Astrocyte of the hippocampus (primary cell): ENCODE measurements around the gene BICC1.

Experiments used
- DNase-seq: peaks from one replicate; pipeline ENCODE4 v3.0.0; 2011; ENCODE audit warnings: low read depth, low spot score

Gene BICC1

GRCh38 chr10:58704671-58705141, 192.0 kb downstream of the BICC1 start:
- peak; percentile 81 for DNase-seq

GRCh38 chr10:58706836-58707235, 194.2 kb downstream of the BICC1 start:
- no peak for DNase-seq

GRCh38 chr10:58712141-58712540, 199.5 kb downstream of the BICC1 start:
- DNase-seq: no peak

- DNase-seq: no peak
These were observed 200.3 kb downstream of the BICC1 start for GRCh38 chr10:58712982-58713381.

- DNase-seq: peak; percentile 38
These were observed 201.7 kb downstream of the BICC1 start for GRCh38 chr10:58714409-58714808.

- no peak for DNase-seq
These were observed 202.4 kb downstream of the BICC1 start for GRCh38 chr10:58715061-58715460.

GRCh38 chr10:58718596-58718995, 205.9 kb downstream of the BICC1 start:
- no peak for DNase-seq

GRCh38 chr10:58721601-58722281, 209.1 kb downstream of the BICC1 start:
- DNase-seq: peak; percentile 24

- no peak for DNase-seq
These were observed 210.5 kb downstream of the BICC1 start for GRCh38 chr10:58723186-58723585.

- DNase-seq: no peak
These were observed 211.3 kb downstream of the BICC1 start for GRCh38 chr10:58723966-58724365.

GRCh38 chr10:58724781-58725180, 212.1 kb downstream of the BICC1 start:
- no peak for DNase-seq

GRCh38 chr10:58725901-58726300, 213.2 kb downstream of the BICC1 start:
- DNase-seq: no peak

GRCh38 chr10:58727633-58728032, 215.0 kb downstream of the BICC1 start:
- DNase-seq: no peak

GRCh38 chr10:58731276-58731675, 218.6 kb downstream of the BICC1 start:
- no peak for DNase-seq

GRCh38 chr10:58733436-58733835, 220.8 kb downstream of the BICC1 start:
- no peak for DNase-seq

- peak; percentile 77 for DNase-seq
These were observed 221.4 kb downstream of the BICC1 start for GRCh38 chr10:58734116-58734515.

GRCh38 chr10:58734664-58735063, 222.0 kb downstream of the BICC1 start:
- DNase-seq: no peak

- no peak for DNase-seq
These were observed 222.4 kb downstream of the BICC1 start for GRCh38 chr10:58735087-58735486.

- no peak for DNase-seq
These were observed 228.1 kb downstream of the BICC1 start for GRCh38 chr10:58740620-58741369.

- no peak for DNase-seq
These were observed 229.0 kb downstream of the BICC1 start for GRCh38 chr10:58741673-58742072.

- DNase-seq: no peak
These were observed 229.5 kb downstream of the BICC1 start for GRCh38 chr10:58742141-58742540.

GRCh38 chr10:58743466-58744115, 230.9 kb downstream of the BICC1 start:
- peak; percentile 65 for DNase-seq
